Muscle layer of colon (tissue), 2 donors: ENCODE data around the gene RNF167.

ENCODE experiments used
- H3K27ac ChIP-seq: one replicate; pipeline ENCODE4 v1.7.0; 2013; ENCODE audit warnings: low read depth, mild to moderate bottlenecking, low read length, moderate library complexity
- H3K27me3 ChIP-seq, 2 donors: one replicate each; pipeline ENCODE4 v1.7.0; 2013; ENCODE audit warnings: low read length in 2 of 2, mild to moderate bottlenecking in 2 of 2; ENCODE audit not compliant: insufficient read depth in 2 of 2, control insufficient read depth in 1 of 2
- H3K36me3 ChIP-seq: one replicate; pipeline ENCODE4 v1.7.0; 2013; ENCODE audit warnings: mild to moderate bottlenecking, low read length; ENCODE audit not compliant: insufficient read depth
- H3K4me1 ChIP-seq: one replicate; pipeline ENCODE4 v1.7.0; 2013; ENCODE audit warnings: mild to moderate bottlenecking, low read length; ENCODE audit not compliant: insufficient read depth
- H3K4me3 ChIP-seq, 2 donors: one replicate each; pipeline ENCODE4 v1.7.0; 2013; ENCODE audit warnings: low read length in 2 of 2, low read depth in 1 of 2, mild to moderate bottlenecking in 1 of 2, moderate library complexity in 1 of 2
- H3K9ac ChIP-seq: one replicate; pipeline ENCODE4 v1.7.0; 2013; ENCODE audit warnings: low read length
- H3K9me3 ChIP-seq: one replicate; pipeline ENCODE4 v1.7.0; 2013; ENCODE audit warnings: mild to moderate bottlenecking, low read length
- donor health status: abdominal sarcoma.
- donor health status: Adenocarcinoma of cecum.

Gene RNF167

GRCh38 chr17:4939796-4940554, at the start of gene RNF167, which contains the start of gene SLC25A11:
Gene RNF167, plus strand, starts transcription at chr17:4940268. Its CDS starts 642 bp downstream, at chr17:4940910.
Gene SLC25A11, minus strand, starts transcription at chr17:4940046. Its CDS starts 136 bp downstream, at chr17:4939910.
- Histone ChIP-seq H3K36me3 (peaks cover 60% of the 10 kb centered on the region), H3K9ac (peak within 1 kb of the TSS; percentile 94), H3K9me3 (no peaks in the 10 kb centered on the region), H3K4me3 (peak within 1 kb of the TSS; percentile 92 to 97), H3K4me1 (peaks cover 52% of the 10 kb centered on the region), H3K27me3 (no peaks in the 10 kb centered on the region), H3K27ac (peak within 1 kb of the TSS; percentile 97)

GRCh38 chr17:4891411-4892410, 48.4 kb upstream of the RNF167 start:
- Histone ChIP-seq H3K9ac (no peak overlapping the region), H3K27me3 (no peaks in the 10 kb centered on the region), H3K27ac (no peak overlapping the region), H3K4me1 (no peaks in the 10 kb centered on the region), H3K36me3 (peaks cover 74% of the 10 kb centered on the region), H3K4me3 (no peak overlapping the region), H3K9me3 (no peaks in the 10 kb centered on the region)

GRCh38 chr17:4892499-4893221, 47.4 kb upstream of the RNF167 start:
- H3K36me3 ChIP-seq = peaks cover 64% of the 10 kb centered on the region
- H3K9ac ChIP-seq = no peak overlapping the region
- H3K4me3 ChIP-seq = no peak overlapping the region
- no peaks in the 10 kb centered on the region for H3K4me1 ChIP-seq
- no peaks in the 10 kb centered on the region for H3K9me3 ChIP-seq
- H3K27ac ChIP-seq = no peak overlapping the region
- no peaks in the 10 kb centered on the region for H3K27me3 ChIP-seq

- no peak overlapping the region for H3K4me3 ChIP-seq
- no peak overlapping the region for H3K27ac ChIP-seq
- H3K27me3 ChIP-seq = peaks cover 0 to under 1% of the 10 kb centered on the region in 2 donors
- H3K9me3 ChIP-seq = no peaks in the 10 kb centered on the region
- H3K36me3 ChIP-seq = peaks cover 61% of the 10 kb centered on the region
- H3K4me1 ChIP-seq = no peaks in the 10 kb centered on the region
- no peak overlapping the region for H3K9ac ChIP-seq
Measured at GRCh38 chr17:4893272-4893671, 46.8 kb upstream of the RNF167 start.

GRCh38 chr17:4893721-4894560, 46.1 kb upstream of the RNF167 start:
- no peaks in the 10 kb centered on the region for H3K9me3 ChIP-seq
- H3K27me3 ChIP-seq = peaks cover 2 to 7% of the 10 kb centered on the region in 2 donors
- H3K4me1 ChIP-seq = no peaks in the 10 kb centered on the region
- peaks cover 61% of the 10 kb centered on the region for H3K36me3 ChIP-seq
- no peak overlapping the region for H3K9ac ChIP-seq
- no peak overlapping the region for H3K4me3 ChIP-seq
- H3K27ac ChIP-seq = no peak overlapping the region

GRCh38 chr17:4895121-4895520, 44.9 kb upstream of the RNF167 start:
- peaks cover 4% of the 10 kb centered on the region for H3K4me1 ChIP-seq
- H3K27me3 ChIP-seq = peaks cover 8 to 14% of the 10 kb centered on the region in 2 donors
- H3K9ac ChIP-seq = no peak overlapping the region
- no peaks in the 10 kb centered on the region for H3K9me3 ChIP-seq
- H3K4me3 ChIP-seq = no peak overlapping the region
- no peak overlapping the region for H3K27ac ChIP-seq
- H3K36me3 ChIP-seq = peaks cover 60% of the 10 kb centered on the region

GRCh38 chr17:4895657-4896331, 44.3 kb upstream of the RNF167 start:
- peaks cover 8% of the 10 kb centered on the region for H3K4me1 ChIP-seq
- no peak overlapping the region for H3K4me3 ChIP-seq
- H3K27me3 ChIP-seq = peaks cover 11 to 20% of the 10 kb centered on the region in 2 donors
- H3K9ac ChIP-seq = no peak overlapping the region
- H3K9me3 ChIP-seq = no peaks in the 10 kb centered on the region
- peaks cover 53% of the 10 kb centered on the region for H3K36me3 ChIP-seq
- no peak overlapping the region for H3K27ac ChIP-seq

GRCh38 chr17:4896332-4897197, 43.5 kb upstream of the RNF167 start:
- peaks cover 11% of the 10 kb centered on the region for H3K4me1 ChIP-seq
- H3K9me3 ChIP-seq = no peaks in the 10 kb centered on the region
- no peak overlapping the region for H3K27ac ChIP-seq
- no peak overlapping the region for H3K4me3 ChIP-seq
- H3K36me3 ChIP-seq = peaks cover 46% of the 10 kb centered on the region
- no peak overlapping the region for H3K9ac ChIP-seq
- peaks cover 11 to 28% of the 10 kb centered on the region in 2 donors for H3K27me3 ChIP-seq

- Histone ChIP-seq H3K9me3 (no peaks in the 10 kb centered on the region), H3K4me1 (peaks cover 11% of the 10 kb centered on the region), H3K27ac (no peak overlapping the region), H3K9ac (no peak overlapping the region), H3K4me3 (no peak overlapping the region), H3K27me3 (peaks cover 11 to 30% of the 10 kb centered on the region in 2 donors), H3K36me3 (peaks cover 40% of the 10 kb centered on the region)
Measured at GRCh38 chr17:4897198-4897687, 42.8 kb upstream of the RNF167 start.
